HG02870 (cell line): ENCODE measurements around the gene ZFP92.
"Not testable (repeated sequence)": the region's sequence is repeated elsewhere in the genome, so short reads cannot be mapped to it uniquely, and the experiment has no call there.

Source experiments
- ATAC-seq: cut with Tn5 transposase; IDR thresholded peaks from one replicate; pipeline ENCODE4 v1.9.1; 2021; ENCODE audit warnings: mild to moderate bottlenecking, moderate library complexity; ENCODE audit not compliant: unreplicated experiment

Gene ZFP92

GRCh38 chrX:153384973-153385372 lies 26.3 kb upstream of the ZFP92 start:
- ATAC-seq = not testable (repeated sequence)

GRCh38 chrX:153386097-153386496 lies 25.2 kb upstream of the ZFP92 start:
- ATAC-seq = no peak

DNA sequence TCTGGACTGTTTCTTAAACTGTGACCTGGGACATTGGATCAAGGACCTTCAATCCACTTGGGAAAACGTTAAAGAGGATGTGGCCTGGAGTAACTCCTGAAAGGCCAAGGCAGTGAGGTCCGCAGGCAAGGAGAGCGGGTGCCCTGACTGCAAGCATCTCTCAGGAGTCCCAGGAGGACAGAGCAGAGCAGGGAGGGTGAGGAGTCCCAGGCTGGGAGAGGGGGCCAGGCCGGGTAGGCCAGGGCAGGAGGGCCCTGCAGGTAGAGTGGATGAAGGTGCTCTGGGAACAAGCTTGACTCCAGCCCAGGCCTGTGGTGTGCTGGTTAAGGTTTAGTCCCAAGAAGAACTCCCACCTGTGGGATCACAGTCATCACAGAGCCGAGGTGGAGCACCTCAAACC lies 23.9 kb upstream of the ZFP92 start:
- ATAC-seq = no peak

GRCh38 chrX:153387987-153388721 lies 23.1 kb upstream of the ZFP92 start:
- no peak for ATAC-seq

GRCh38 chrX:153388722-153389459 lies 22.4 kb upstream of the ZFP92 start:
- ATAC-seq = no peak

DNA sequence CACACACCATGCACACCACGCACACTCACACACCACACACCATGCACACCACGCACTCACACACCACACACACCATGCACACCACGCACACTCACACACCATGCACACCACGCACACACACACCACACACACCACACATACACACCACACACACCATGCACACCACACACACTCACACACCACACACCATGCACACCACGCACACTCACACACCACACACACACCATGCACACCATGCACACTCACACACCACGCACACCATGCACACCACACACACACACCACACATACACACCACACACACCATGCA lies 21.9 kb upstream of the ZFP92 start:
- not testable (repeated sequence) for ATAC-seq

DNA sequence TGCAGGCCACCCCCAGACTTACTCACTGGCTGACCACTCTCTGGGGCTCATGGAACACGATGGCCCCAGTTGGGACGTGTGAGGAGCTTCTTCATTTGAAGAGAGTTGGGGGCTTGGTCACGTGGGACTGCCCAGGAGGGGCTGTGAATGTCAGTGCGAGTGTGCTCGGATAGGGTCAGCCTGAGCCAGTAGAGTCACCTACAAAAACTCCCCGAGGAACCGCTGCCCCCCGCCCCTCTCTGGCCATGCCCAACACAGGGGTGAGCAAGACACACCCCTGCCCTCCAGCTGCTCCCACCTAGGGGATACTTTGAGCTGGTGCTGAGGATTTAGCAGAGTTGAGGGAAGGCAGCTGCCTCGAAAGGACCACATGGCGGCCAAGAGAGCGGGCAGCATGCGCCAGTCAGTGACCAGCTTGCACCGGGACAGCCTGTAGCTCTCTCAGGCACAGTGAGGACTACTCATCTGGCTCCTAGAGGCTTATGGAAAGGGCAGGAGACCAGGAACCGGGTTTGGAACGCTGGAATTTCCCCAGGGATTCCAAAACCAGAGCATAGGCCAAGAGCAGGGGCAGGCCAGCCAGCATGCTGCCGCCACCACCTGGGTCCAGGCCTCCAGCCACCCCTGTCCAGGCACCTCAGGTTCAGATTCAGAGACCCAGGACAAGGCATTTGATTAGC lies 18.5 kb upstream of the ZFP92 start:
- ATAC-seq = no peak

- no peak for ATAC-seq
These were observed 16.7 kb upstream of the ZFP92 start for GRCh38 chrX:153394612-153395011.

DNA sequence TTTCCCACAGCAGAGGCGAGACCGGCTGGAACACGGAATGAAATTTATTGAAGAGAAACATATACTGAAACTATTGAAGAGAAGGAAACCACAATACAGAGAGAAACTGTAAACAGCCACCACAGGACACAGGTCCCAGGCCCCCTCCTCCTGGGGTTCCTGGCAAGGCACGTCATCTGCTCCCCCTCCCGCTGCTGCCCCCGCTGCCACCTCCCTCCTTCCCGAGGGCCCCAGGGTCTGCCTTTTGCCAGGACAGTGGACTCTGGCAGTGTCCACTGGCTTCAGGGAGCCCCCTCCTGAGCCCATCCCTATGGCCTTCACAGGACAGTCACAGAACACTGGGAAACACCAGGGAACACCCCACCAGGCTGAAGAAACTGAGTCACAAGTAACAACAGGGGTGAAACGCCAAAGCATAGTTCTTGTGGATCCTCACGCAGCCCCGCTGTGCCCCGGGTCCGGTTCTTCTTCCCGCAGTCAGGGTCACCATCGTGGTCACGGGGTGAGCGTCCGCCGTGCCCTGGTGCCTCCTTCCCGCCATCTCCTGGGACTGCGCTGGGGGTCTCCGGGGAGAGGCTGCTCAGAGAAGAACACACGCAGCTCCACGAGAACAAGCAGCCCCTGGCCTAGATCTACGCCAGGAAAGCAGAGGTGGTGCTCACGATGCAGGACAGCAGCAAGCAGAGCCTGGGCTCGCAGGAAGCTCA lies 15.5 kb upstream of the ZFP92 start:
- ATAC-seq = no peak

DNA sequence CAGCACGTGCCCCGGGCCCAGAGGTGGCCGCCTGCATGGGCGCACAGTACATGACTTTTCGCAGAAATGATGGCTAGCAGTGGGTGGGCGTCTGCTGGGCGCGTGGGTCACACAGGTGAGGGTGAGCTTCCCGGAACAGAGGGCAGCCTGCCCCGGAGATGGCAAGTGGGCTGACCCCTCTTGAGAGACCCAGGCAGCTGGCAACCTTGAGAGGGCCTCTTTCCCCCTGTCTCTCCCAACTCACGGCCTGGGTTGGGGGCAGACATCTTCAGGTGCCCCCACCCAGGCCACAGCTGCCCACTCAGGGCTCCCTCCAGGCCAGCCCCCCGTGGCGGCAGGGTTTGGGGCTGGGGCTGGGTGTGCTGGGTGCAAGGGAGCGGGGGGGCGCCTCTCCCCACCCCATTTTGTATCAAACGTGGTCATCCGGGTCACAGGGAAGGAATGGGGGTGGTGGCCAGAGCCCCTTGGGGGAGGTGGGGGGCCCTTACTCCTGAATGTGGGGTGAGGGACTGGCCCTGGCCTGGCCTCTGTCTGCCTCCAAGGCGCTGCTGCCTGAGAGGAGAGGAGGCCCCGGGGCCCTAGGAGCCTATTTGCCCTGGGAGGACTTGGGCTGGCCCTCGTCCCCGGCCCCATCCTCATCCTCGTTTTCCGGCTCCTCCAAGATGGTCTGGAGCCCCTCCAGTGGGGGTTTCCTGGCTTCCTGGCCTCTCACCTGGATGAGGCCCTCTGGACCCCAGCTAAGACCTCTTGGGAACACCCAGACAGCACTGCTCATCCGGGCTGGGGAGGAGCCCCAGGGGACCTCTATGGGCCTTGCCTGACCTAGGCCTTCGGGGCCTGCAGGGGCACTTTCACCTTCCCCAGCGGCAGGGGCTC lies 14.7 kb upstream of the ZFP92 start:
- ATAC-seq = no peak

DNA sequence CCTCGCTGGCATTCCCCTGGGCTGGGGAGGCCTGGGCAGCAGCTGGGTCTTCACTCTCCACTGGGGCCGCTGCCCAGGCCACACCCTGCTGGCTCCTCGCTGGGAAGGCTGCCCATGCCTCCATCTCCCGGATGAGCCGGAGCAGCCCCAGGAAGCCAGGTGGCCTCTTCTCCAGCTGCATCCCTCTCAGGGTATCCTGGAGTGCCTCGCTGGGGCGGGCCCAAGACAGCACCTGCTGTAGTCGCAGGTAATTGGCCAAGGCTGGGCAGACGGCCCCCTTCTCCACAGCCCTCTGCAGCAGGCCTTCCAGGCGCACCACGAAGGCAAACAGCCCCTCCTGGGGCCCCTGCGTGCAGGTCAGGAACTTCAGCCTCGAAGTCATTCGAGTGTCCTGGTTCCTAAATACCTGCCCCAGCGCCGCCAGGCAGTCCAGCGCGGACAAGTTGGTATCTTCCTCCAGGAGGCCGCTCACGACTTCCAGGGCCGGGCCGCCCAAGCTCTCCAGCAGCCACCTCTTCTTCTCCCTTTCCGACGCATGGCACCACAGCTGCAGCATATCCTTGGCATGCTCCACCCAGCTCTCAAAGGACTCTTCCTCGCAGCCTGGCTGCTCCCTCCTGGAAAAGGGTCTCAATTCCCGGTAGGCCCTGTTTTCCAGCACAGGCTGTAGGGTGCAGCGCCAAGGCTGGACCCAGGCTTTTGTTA lies 13.9 kb upstream of the ZFP92 start:
- ATAC-seq = no peak

- no peak for ATAC-seq
These were observed 12.9 kb upstream of the ZFP92 start for GRCh38 chrX:153398275-153398960.

- no peak for ATAC-seq
These were observed 10.8 kb upstream of the ZFP92 start for GRCh38 chrX:153400146-153401132.

- ATAC-seq = no peak
These were observed 10.0 kb upstream of the ZFP92 start, which contains the start of gene PNMA6E for GRCh38 chrX:153401133-153401764. TSS of gene PNMA6E (minus strand) at chrX:153401350. CDS start at chrX:153398849, 2,501 bp downstream.

DNA sequence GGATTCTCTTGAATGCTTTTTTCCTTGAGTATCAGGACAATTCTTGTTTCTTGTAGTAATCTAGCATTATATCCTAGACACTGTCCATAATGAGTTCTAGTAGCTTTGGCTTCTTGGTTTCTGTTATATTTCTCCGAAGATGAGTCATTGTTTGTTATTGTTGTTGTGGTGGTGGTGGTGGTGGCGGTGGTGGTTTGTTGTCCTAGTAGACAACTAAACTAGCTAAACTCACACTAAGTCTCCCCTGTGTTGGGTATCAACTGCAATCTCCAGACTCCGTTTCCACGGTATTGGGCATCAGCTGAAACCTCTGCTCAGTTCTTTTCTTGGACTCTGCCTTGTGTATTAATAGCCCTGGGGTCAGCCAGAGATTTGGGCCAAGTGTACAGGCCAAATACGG lies 6.9 kb upstream of the ZFP92 start:
- ATAC-seq = not testable (repeated sequence)

GRCh38 chrX:153405426-153405825 lies 5.8 kb upstream of the ZFP92 start:
- ATAC-seq = no peak

- ATAC-seq = no peak
These were observed 5.3 kb upstream of the ZFP92 start for GRCh38 chrX:153406011-153406410.
